Aortic smooth muscle cell (primary cell): Measurements from ENCODE around the gene RAB28. TPM values are rescaled to one million over a fixed set of nuclear protein-coding genes. Genes with fewer than 3 reads are reported as not detected.

ENCODE experiments used
- total RNA-seq: library from RNA; depleted of rRNA; stranded (reverse); fragments of >200 nt; gene quantifications from 2 replicates; pipeline ENCODE4 v1.2.3, GENCODE V29; 2014

The RAB28 gene
- 11.5 and 13.7 TPM in 2 replicates for total RNA-seq

GRCh38 chr4:13484122-13484748 is at the start of gene RAB28:
TSS of gene RAB28 (minus strand) at chr4:13484340.

Other genes starting within 250 kb of the RAB28 start
- gene NKX3-2, start 60.2 kb upstream of the RAB28 start, total RNA-seq = 0.06 TPM in 1 of 2 replicates, not detected in the other
- gene BOD1L1, start 143.4 kb upstream of the RAB28 start, total RNA-seq = 34.6 and 36.2 TPM in 2 replicates